Activated gamma-delta T cell (primary cell): ENCODE measurements around the gene COX14.
"Not testable (repeated sequence)": the region's sequence is repeated elsewhere in the genome, so short reads cannot be mapped to it uniquely, and the experiment has no call there.

ENCODE experiments used
- DNase-seq: peaks from one replicate; lab custom pipeline; 2025; lab: John Stamatoyannopoulos, UW

Gene COX14

DNA sequence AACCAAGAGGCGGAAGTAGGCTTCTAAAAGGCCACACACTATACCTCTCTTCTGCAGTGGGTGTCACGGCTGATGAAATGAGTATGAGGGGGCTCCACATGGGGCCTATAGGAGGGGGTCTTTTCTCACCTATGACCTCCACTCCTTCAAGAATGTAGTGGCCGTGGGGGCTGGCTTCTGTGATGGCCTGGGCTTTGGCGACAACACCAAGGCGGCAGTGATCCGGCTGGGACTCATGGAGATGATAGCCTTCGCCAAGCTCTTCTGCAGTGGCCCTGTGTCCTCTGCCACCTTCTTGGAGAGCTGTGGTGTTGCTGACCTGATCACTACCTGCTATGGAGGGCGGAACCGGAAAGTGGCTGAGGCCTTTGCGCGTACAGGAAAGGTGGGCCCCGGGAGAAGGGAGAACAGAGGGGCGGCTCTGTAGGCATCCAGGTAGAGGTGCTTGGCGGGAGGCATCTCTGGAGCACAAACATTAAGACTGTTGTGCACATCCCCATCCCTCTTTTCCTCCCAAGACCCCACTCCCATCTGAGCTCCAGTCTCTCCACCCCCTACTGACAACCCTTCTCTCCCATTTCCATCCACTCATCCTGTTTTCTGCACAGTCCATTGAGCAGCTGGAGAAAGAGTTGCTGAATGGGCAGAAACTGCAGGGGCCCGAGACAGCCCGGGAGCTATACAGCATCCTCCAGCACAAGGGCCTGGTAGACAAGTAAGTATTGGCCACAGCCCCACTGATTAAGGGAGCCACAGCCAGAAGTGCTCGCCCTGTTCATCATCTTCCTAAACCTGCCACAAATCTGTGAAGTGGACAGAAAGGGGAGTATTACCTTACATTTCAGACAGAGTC, 4.4 kb upstream of the COX14 start:
- DNase-seq, result no peak

DNA sequence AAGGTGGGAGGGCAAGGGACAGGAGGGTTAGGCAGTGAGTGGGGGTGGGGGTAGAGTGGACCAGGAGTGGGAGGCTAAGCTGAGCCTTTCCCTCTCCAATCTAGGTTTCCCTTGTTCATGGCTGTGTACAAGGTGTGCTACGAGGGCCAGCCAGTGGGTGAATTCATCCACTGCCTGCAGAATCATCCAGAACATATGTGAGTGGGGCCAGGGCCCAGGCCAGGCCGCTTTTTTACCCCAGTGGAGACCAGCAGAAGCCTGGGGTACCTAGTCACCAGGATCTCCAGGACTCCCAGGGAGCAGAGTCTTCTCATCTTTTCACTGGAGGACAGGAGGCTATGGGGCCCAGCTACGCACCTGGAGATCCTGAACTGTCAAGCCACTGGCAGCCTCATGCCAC, 2.7 kb upstream of the COX14 start:
- DNase-seq, result no peak

DNA sequence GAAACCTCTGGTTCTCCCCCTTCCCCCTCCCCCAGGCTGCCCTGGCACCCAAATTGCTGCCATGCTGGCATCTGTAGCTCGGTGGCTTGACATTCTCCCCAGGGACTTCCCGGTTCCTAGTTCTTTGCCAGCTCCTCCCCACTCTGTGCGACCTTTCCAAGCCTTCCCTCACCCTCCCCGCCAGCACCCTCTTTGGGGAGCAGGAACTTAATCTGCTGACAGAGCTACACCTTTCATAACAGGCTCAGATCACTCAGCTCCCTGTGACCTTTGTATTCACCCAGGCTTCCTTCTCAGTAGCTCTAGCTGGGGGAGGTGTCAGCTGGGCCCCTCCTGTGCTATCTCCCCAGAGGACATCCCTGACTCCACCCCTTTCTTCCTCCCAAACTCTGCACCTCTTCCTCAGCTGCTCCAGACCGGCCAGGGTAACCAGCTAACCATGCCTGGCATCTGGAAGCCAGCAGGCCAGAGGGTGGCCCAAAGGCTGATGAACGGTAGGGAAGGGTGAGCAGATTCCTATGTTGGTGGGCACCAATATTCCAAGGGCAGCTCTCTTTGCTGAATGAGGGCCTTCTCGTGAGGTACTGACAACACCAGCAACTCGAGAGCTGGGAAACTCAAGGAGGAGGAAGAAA, 1.8 kb upstream of the COX14 start:
- no peak for DNase-seq

DNA sequence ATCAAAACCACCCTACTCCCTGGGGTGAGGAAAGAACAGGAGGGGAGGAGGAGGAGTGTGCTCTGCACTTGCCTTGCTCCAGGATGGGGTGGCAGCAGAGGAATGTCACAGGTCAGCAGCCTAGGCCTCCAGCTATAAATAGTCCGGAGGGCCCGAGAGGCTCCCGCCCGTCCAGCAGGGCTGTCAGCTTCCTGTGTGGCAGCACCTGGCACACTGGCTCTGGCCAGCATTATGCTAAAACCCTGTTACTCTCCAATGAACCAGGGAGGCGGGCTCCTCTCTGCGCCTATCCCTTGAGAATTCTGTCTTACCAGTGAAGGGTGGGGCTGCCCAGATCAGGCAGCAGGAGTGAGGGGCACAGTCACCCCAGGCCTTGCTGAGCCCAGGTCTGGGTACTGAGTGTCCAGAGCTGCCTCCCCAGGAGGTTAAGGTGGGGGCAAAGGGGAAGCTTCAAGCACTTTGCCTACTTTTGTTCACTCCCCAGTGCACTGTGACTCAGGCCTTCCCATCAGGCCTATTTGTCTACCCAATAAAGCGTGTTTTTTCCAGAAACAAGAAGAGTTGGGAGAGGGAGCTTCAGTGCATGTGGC, 1.2 kb upstream of the COX14 start:
- no peak for DNase-seq

DNA sequence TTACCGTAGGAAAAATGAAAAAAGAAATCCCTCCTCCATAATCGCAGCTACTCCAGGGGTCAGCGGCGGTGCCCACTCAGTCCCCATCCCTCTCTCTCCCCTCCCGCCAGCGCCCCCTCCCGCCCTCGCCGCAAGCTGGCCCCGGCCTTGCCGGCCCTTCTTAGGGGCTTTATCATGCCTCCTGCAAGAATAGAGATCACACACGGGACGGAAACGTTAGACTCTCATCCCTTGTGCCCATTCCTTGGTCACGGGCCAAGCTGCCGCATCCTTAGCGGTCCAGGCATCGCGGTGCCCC, 692 bp upstream of the COX14 start:
- DNase-seq, result no peak

DNA sequence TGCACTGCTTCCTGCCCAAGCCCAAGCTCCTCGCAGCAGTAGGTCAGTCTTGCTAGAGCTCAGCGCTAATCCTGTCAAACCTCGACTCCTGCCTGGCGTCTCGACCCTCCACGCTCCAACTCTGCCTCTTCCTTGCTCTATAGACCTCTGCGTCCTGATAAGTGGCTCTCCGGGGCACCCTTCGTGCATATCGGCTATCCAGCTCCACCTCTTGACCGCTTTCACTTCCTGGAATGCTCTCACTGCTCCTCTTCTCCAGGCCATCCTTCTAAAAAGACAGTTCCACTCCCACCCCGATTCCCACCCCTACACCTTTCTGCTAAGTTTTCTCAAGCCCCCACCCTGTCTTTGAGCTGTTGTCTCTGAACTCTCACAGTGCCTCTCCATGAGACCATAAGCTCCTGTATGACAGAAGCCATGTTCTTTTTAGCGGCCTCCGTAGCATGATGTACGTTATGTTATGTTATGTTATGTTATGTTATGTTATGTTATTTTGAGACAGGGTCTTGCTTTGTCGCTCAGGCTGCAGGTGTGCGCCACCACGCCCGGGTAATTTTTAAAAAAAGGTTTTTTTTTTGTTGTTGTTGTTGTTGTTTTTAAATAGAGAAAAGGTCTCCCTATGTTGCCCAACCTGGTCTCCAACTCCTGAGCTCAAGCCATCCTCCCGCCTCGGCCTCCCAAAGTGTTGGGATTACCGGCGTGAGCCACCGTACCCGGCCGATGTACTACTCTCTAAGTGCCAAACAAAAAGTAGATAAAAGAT, 601 bp downstream of the COX14 start:
- no peak for DNase-seq

DNA sequence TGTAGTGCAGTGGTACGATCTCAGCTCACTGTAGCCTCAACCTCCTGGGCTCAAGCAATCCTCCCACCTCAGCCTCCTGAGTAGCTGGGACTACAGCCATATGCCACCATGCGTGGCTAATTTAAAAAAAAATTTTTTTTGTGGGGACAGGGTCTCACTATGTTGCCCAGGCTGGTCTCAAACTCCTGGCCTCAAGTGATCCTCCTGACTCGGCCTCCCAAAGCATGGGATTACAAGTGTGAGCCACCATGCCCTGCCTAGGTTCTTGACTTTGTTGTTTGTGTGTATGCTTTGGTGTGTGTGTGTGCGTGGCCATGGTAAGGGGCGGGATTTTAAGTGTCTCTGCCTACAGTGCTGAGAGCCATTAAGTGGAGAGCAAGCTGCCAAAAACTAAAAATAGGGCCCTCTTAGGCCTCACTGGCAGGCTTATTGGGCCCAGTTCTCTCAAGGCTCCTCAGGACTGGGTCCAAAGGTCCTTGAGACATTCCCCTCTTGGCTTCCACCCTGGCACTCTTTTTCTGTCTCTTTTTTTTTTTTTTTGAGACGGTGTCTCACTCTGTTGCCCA, 5.1 kb downstream of the COX14 start:
- DNase-seq, result no peak

DNA sequence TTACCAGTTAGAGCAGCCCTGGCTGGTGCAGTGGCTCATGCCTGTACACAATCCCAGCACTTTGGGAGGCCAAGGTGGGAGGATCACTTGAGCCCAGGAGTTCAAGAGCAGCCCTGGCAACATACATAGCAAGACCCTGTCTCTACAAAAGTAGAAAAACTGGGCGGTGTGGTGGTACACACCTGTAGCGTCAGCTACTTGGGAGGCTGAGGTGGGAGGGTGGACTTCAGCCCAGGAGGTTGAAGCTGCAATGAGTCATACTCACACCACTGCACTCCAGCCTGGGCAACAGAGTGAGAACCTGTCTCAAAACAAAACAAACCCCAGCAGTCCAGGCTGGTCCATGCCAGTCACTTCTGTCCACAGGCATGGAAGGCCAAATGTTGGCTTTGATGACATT, 7.4 kb downstream of the COX14 start:
- no peak for DNase-seq

DNA sequence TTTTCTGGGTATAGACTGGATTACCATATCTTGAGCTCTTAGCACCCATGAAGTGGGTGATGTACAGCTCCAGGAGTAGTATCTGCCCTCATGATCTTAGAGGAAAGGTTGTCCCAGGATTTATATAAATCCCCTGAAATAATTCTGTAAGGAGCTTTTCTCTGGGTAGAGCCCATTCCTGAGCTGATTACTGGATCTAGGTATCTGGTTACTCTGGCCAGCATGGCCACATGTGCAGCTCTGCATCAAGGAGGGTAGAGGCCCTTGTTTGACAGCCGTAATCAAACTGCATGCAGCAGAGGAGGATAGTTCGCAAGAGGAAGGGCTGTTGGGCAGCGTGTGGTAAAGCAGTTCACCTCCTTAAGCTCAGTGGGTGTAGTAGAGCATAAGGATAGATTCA, 8.5 kb downstream of the COX14 start:
- DNase-seq, result no peak

DNA sequence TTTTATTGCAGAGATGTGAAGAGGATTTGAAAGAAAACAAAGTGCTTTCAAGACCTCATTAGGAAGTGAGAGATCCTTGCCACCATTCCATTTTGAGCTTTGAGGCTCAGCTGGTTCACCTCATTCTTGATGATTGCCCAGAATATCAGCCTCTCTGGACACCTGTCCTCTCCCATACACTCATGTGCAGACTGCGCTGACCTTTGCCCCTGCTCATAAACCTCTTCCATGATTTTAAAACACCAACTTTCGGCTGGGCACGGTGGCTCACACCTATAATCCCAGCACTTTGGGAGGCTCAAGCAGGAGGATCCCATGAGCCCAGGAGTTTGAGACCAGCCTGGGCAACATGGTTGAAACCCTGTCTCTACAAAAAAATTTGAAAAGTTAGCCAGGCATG, 8.9 kb downstream of the COX14 start:
- DNase-seq, result no peak

DNA sequence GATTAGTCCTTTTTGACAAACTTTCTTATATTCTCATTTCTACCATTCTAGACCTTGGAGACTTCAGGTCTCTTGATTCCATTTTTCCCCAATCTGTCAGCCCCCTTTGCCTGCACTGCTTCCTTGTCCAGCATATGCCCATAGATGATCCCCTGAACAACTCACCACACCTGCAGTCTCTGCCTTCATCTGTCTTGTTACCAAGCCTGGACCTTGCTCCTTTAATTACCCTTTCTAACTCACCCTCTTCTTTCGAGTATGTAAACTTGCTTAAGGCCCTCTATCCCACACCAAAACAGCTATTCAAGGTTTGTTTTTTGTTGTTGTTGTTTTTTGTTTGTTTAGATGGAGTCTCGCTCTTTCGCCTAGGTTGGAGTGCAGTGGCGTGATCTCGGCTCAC, 9.6 kb downstream of the COX14 start:
- DNase-seq, result no peak

DNA sequence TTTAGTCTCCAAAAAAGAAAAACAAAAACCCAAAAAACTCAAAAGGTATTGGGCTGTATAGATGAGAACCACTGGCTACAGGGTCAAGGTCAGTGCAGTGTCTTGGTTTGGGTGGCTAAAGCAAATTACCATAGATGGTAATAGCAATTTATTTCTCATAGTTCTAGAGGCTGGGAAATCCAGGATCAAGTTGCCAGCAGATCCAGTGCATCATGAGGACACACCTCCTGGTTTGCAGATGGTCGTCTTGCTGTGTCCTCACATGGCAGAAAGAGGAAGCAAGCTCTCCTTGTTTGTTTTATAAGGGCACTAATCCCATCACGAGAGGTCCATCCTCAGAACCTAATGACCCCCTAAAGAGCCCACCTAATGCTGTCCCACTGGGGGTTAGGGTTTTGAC, 11.2 kb downstream of the COX14 start:
- DNase-seq, result no peak

DNA sequence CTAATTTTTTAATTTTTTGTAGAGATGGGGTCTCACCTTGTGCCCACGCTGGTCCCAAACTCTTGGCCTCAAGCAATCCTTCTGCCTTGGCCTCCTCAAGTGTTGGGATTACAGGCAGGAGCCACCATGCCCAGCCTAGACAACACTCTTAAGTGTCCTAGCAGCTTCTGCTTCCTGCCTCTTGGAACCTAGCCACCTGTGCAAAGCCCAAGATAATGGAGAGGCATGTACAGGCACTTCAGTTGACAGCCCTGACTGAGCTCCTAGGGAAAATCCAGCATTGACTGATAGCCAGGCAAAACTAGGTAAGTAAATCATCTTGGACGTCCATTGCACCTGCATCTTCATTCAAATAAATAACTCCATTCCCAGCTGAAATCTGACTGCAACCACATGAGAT, 15.5 kb downstream of the COX14 start:
- no peak for DNase-seq

DNA sequence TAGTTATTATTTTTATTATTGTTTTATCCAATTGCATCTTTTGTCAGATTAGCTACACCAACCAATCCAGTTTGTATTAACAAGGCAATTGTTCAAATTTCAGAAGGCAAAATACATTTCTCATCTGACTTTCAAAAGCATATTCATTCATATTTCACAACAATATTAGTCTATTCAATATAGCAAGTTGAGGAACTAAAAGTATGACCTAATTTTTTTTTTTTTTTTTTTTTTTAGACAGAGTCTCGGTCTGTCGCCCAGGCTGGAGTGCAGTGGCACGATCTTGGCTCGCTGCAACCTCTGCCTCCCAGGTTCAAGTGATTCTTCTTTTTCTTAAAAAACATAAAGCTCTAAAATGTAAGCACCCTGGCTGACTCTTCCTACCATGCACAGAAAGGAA, 17.3 kb downstream of the COX14 start:
- no peak for DNase-seq

DNA sequence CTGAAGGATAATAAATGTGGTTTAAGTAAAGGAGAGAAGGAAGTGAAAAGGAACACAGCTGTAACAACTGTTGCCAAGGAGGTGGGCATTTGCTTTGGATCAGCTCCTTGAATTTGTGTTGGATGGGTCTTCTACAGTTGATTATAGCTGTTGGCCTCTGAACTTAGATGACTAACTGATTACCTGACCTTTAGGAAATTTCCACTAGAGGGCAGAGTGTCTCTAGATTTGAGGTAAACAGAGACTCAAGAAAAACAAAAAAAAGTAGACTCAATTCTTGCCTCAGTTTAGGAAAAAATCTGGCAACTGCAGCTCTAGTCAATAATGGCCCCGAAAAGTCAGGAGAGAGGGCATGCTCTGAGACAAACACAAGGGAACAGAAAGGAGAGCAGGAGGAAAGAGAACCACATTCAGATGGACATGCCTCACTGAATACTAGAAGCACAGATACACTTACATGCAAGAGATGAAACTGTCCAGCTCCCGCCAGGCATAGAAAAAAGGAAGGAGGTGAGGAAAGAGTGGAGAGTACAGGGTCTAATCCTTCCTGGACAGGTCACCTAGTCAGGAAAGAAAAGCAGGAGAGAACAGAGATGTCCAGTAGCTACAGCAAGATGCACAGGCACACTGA, 20.6 kb downstream of the COX14 start:
- DNase-seq, result no peak

DNA sequence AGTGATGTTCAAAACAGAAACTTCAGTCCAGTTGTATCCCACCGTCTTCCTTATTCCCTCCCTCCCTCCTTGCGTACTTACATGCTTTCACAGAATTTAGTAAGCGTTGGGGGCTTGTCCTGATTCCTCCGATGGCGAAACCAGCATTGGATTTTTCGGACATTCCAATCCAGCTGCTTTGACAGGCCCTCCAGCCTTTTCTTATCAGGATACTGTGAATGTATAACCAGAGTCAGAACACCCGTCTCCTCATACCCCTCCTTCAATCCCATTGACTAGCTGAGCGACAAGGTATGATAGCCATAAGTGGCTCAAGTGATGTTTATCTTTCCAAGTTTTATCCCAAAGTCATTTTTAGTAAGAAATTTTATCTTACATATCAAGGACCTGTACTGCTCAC, 31.0 kb downstream of the COX14 start:
- DNase-seq, result no peak

DNA sequence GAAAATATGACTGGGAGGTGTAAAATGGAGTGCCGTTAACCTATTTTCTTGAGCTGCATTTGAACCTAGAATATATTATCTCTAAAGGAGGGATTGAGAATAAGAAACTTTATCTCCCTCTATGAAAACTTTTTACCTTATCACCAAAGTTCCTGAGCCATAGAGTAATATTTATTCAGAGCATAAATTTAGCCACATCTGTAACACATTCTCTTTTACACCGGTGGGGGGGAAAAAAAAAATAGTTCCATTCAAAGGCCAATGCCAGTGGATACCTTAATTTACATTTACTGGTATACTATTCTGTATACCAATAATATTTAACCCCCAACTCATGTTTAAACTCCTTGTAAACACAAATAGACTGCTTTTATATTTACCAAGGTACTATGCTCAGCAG, 33.4 kb downstream of the COX14 start:
- no peak for DNase-seq

DNA sequence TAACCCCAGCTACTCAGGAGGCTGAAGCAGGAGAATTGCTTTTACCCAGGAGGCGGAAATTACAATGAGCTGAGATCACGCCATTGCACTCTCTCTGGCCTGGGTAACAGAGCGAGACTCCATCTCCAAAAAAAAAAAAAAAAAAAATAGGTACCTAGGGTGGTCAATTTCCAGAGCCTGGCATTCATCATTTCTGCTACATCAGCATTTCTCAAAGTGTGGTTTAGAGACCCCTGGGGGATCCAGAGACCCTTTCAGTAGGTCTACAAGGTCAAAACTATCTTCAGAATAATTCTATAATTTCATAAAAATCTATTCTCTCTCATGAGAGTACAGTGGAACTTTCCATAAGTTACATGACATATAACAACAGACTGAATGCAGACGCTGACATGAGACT, 35.2 kb downstream of the COX14 start:
- no peak for DNase-seq

DNA sequence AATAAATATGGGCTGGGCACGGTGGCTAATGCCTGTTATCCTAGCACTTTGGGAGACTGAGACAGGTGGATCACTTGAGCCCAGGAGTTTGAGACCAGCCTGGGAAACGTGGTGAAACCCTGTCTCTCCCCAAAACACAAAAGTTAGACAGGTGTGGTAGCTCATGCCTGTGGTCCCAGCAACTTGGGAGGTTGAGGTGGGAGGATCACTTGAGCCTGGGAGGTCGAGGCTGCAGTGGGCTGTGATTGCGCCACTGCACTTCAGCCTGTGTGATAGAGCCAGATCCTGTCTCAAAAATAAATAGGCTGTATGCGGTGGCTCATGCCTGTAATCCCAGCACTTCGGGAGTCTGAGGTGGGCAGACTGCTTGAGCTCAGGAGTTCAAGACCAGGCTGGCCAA, 36.0 kb downstream of the COX14 start:
- DNase-seq, result not testable (repeated sequence)

DNA sequence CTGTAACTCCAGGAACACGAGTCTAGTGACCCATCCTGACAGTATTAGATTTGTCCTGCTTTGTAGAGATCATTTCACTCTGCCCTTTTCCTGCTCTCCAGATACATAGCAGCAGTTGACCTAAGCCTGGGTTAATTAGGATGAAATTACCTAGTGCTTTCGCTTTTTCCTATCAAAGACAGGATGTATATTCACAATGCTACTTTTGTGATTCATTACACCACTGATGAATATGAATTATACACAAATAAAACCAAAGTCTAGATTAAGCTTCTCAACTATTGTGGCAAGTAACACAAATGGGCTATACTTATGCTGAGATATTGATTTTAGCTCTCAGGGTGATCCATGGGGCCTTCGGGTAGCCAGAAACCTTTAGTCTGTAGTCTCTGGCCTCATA, 37.3 kb downstream of the COX14 start:
- DNase-seq, result no peak

DNA sequence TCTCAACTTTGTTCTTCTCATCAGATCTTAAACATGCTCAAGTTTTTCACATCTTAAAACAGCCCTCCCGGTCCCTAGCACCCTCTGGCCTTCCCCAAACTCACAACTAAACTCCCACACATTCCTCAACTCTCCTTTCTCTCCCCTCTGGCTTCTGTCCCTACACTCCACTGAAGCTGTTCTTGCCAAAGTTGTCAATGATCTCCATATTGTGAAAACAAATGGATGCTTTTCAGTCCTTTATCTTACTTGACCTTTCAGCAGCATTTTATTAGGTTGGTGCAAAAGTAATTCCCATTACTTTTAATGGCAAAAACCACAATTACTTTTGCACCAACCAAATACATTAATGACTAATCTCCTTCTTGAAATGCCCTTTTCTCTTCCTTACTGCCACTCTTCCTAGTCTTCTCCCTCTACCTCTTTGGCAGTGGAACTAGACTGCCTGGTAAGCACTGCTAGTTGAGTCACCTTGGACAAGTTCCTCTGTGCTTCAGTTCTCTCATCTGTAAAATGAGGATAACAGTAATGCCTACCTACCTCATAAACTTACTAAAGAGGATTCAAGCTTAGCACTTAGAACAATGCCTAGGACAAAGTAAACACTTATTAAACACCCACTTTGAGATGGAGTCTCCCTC, 39.1 kb downstream of the COX14 start:
- DNase-seq, result no peak

DNA sequence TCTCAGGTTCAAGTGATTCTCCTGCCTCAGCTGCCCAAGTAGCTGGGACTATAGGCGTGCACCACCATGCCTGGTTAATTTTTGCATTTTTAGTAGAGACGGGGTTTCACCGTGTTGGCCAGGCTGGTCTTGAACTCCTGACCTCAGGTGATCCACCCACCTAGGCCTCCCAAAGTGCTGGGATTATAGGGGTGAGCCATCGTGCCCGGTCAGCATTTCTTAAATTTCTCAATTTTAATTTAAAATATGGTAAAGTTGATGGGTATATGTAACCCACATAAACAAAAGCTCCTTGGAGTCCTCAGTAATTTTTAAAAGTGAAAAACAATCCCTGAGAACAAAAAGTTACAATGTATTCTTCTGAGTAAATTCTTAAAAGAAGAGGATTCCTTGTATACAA, 42.9 kb downstream of the COX14 start:
- not testable (repeated sequence) for DNase-seq
